GM19324 (cell line): Measurements from ENCODE around the gene ZNF672.

Experiments used
- ATAC-seq: cut with Tn5 transposase; IDR thresholded peaks from one replicate; pipeline ENCODE4 v1.9.1; 2021; ENCODE audit warnings: mild to moderate bottlenecking, moderate library complexity; ENCODE audit not compliant: unreplicated experiment, low FRiP score

Gene ZNF672

GRCh38 chr1:248812736-248813425 is 25.1 kb upstream of the ZNF672 start:
- ATAC-seq: no peak

GRCh38 chr1:248813546-248813945 is 24.5 kb upstream of the ZNF672 start:
- no peak for ATAC-seq

GRCh38 chr1:248814351-248814750 is 23.7 kb upstream of the ZNF672 start:
- ATAC-seq: no peak

GRCh38 chr1:248815407-248816034 is 22.5 kb upstream of the ZNF672 start:
- ATAC-seq: no peak

GRCh38 chr1:248816042-248816851 is 21.8 kb upstream of the ZNF672 start:
- ATAC-seq: no peak

GRCh38 chr1:248817065-248817464 is 21.0 kb upstream of the ZNF672 start:
- ATAC-seq: no peak

- no peak for ATAC-seq
These were observed 19.3 kb upstream of the ZNF672 start for GRCh38 chr1:248818505-248819374.

- no peak for ATAC-seq
These were observed 17.9 kb upstream of the ZNF672 start for GRCh38 chr1:248820041-248820585.

GRCh38 chr1:248821101-248821500 is 16.9 kb upstream of the ZNF672 start:
- no peak for ATAC-seq

GRCh38 chr1:248821641-248822040 is 16.4 kb upstream of the ZNF672 start:
- no peak for ATAC-seq

GRCh38 chr1:248822148-248823032 is 15.6 kb upstream of the ZNF672 start:
- ATAC-seq: peak; percentile 18

GRCh38 chr1:248823517-248824001 is 14.5 kb upstream of the ZNF672 start:
- no peak for ATAC-seq

GRCh38 chr1:248824301-248824700 is 13.7 kb upstream of the ZNF672 start:
- no peak for ATAC-seq

- ATAC-seq: no peak
These were observed 13.3 kb upstream of the ZNF672 start for GRCh38 chr1:248824701-248825100.

GRCh38 chr1:248825136-248825535 is 12.9 kb upstream of the ZNF672 start:
- ATAC-seq: no peak

GRCh38 chr1:248825573-248825908 is 12.5 kb upstream of the ZNF672 start:
- peak; percentile 0 for ATAC-seq

- peak; percentile 95 for ATAC-seq
These were observed 11.9 kb upstream of the ZNF672 start, which contains the start of gene SH3BP5L for GRCh38 chr1:248825909-248826760. SH3BP5L (minus strand) TSS chr1:248825915; CDS start chr1:248824935, 980 bp downstream.

GRCh38 chr1:248828845-248829244 is 9.2 kb upstream of the ZNF672 start:
- ATAC-seq: no peak
